ENCODE results near the gene ARIH2. TPM values are rescaled to one million over a fixed set of nuclear protein-coding genes. Genes with fewer than 3 reads are reported as not detected.

The ARIH2 gene
- total RNA-seq, 1 donor from 2014 or later = 82.5 TPM

DNA sequence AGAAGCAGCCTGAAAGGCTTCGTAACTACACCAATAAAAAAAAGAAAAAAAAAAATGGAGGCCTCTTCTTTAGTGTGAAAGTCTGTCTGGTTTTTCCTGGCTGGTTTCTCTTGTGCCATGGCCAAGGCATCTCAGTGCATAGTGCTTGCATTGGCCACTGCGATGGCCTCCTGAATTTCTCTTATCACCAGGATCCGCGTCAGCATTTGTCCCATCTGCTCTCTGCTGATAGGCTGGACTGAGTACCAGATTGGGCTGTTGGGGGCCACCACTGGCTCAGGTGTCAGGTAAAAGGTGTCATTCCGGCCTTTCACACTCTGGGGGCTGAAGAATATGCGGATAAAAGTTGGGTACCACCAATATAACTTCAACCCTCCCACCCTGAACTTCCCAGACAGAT, 111.7 kb downstream of the ARIH2 start:
- TF ChIP-seq, protein P1, sequence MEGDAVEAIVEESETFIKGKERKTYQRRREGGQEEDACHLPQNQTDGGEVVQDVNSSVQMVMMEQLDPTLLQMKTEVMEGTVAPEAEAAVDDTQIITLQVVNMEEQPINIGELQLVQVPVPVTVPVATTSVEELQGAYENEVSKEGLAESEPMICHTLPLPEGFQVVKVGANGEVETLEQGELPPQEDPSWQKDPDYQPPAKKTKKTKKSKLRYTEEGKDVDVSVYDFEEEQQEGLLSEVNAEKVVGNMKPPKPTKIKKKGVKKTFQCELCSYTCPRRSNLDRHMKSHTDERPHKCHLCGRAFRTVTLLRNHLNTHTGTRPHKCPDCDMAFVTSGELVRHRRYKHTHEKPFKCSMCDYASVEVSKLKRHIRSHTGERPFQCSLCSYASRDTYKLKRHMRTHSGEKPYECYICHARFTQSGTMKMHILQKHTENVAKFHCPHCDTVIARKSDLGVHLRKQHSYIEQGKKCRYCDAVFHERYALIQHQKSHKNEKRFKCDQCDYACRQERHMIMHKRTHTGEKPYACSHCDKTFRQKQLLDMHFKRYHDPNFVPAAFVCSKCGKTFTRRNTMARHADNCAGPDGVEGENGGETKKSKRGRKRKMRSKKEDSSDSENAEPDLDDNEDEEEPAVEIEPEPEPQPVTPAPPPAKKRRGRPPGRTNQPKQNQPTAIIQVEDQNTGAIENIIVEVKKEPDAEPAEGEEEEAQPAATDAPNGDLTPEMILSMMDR (IDR thresholded peaks at IDR 0.05) = no peak

DNA sequence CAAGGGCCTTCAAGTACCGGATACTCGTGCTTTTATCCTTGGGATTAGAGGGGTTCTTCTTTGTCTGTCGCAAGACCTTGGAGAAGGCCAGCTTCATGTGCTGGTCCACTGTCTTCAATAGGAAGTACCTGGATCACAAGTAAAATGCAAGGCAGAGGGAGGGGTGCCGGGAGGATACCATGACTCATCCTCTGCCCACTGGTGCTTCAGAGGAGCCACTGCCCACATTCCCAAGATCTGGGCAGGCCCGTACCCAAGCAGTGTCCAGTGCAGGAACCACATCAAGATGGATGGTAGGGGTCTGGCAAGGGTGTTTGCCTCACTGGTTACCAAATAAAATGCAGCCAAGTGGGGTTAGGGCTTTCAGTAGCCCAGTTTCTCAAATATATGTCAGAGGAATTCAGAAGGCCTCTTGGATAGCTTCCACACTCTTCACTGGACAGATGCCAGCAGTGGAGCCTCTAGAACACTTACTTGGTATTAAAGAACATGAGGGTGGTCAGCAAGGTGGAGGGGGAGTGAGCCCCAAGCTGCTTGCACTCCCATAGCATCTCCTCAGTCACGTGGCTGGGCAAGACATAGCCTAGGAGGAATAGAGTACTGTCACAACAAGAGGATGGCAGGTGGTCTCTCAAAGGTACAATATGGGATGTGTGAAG, 114.1 kb downstream of the ARIH2 start:
- Mint-ChIP-seq H3K4me3 (ENCODE audit: unreplicated experiment) (no peak overlapping the region), H3K27ac (ENCODE audit: unreplicated experiment) (peak overlapping the region; percentile 18), H3K27me3 (ENCODE audit: unreplicated experiment) (no peaks in the 10 kb centered on the region), H3K9me3 (ENCODE audit: unreplicated experiment) (no peaks in the 10 kb centered on the region), H3K36me3 (ENCODE audit: unreplicated experiment) (peaks cover 23% of the 10 kb centered on the region), H3K4me1 (ENCODE audit: unreplicated experiment) (peaks cover 16% of the 10 kb centered on the region)
- DNase-seq (ENCODE audit: extremely low spot score, unreplicated experiment) = no peak
- TF ChIP-seq, protein P1 (IDR thresholded peaks at IDR 0.05) = no peak

More for the DNA sequence above, 111.7 kb downstream of the ARIH2 start:
- H3K27ac Mint-ChIP-seq (ENCODE audit: unreplicated experiment) = peak overlapping the region; percentile 23
- H3K36me3 Mint-ChIP-seq (ENCODE audit: unreplicated experiment) = peaks cover 22% of the 10 kb centered on the region
- no peaks in the 10 kb centered on the region for H3K27me3 Mint-ChIP-seq (ENCODE audit: unreplicated experiment)
- H3K4me3 Mint-ChIP-seq (ENCODE audit: unreplicated experiment) = no peak overlapping the region
- H3K9me3 Mint-ChIP-seq (ENCODE audit: unreplicated experiment) = no peaks in the 10 kb centered on the region
- H3K4me1 Mint-ChIP-seq (ENCODE audit: unreplicated experiment) = peaks cover 20% of the 10 kb centered on the region
- DNase-seq (ENCODE audit: extremely low spot score, unreplicated experiment) = no peak

DNA sequence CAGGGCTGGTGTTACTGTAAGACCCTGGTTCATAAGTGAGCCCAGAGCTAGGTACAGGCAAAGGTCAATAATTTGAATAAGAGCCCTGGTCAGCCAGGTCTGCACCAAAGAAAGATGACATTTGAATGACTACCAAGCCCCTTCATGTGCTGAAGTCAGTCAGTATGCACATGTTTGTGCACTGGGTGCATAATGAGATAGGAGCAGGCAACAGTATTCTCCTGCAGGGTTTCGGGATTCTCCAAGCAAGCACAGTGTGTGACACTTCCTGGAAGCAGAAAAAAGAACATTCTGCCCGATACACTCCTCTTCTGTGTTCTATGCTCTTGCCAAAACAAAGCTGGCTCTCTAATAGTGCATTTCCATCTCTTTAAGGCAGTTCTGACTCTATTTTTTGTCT, 116.0 kb downstream of the ARIH2 start:
- H3K36me3 Mint-ChIP-seq (ENCODE audit: unreplicated experiment) = peaks cover 23% of the 10 kb centered on the region
- no peak for DNase-seq (ENCODE audit: extremely low spot score, unreplicated experiment)
- no peaks in the 10 kb centered on the region for H3K9me3 Mint-ChIP-seq (ENCODE audit: unreplicated experiment)
- TF ChIP-seq, protein P1 (IDR thresholded peaks at IDR 0.05) = no peak
- peaks cover 4% of the 10 kb centered on the region for H3K4me1 Mint-ChIP-seq (ENCODE audit: unreplicated experiment)
- no peak overlapping the region for H3K4me3 Mint-ChIP-seq (ENCODE audit: unreplicated experiment)
- no peak overlapping the region for H3K27ac Mint-ChIP-seq (ENCODE audit: unreplicated experiment)
- H3K27me3 Mint-ChIP-seq (ENCODE audit: unreplicated experiment) = no peaks in the 10 kb centered on the region

DNA sequence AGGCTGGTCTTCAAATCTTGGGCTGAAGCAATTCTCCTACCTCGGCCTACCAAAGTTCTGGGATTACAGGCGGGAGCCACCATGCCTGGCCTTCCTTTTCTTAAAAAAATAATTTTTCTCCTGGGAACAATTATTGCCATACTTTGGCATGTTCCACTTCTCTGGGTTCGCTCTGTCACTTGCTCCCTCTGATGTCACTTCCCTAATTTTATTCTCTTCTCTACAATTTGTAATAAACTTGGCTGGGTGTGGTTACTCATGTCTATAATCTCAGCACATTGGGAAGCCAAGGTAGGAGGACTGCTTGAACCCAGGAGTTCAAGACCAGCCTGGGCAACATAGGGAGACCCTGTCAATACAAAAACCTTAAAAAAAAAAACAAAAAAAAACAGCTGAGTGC, 116.6 kb downstream of the ARIH2 start:
- H3K27me3 Mint-ChIP-seq (ENCODE audit: unreplicated experiment) = no peaks in the 10 kb centered on the region
- TF ChIP-seq, protein P1 (IDR thresholded peaks at IDR 0.05) = no peak
- peak overlapping the region; percentile 38 for H3K27ac Mint-ChIP-seq (ENCODE audit: unreplicated experiment)
- H3K9me3 Mint-ChIP-seq (ENCODE audit: unreplicated experiment) = no peaks in the 10 kb centered on the region
- H3K4me1 Mint-ChIP-seq (ENCODE audit: unreplicated experiment) = no peaks in the 10 kb centered on the region
- no peak overlapping the region for H3K4me3 Mint-ChIP-seq (ENCODE audit: unreplicated experiment)
- peaks cover 23% of the 10 kb centered on the region for H3K36me3 Mint-ChIP-seq (ENCODE audit: unreplicated experiment)
- no peak for DNase-seq (ENCODE audit: extremely low spot score, unreplicated experiment)

Small RNA genes within 50 kb of the gene (microRNA-seq; reads per million reads assigned to microRNA genes)
- gene MIR191 (ENCODE audit: unreplicated experiment) (2,971 reads per million, percentile 85 among the genes with 10 or more reads in this experiment), gene MIR425 (ENCODE audit: unreplicated experiment) (7,103 reads per million, percentile 93 among the genes with 10 or more reads in this experiment)

Other genes starting within 250 kb of the ARIH2 start
- 26.3 and 27.2 TPM in 2 replicates for gene NCKIPSD, start 232.9 kb upstream of the ARIH2 start, total RNA-seq
- gene IP6K2, start 201.6 kb upstream of the ARIH2 start, total RNA-seq = 101 and 104 TPM in 2 replicates
- gene PRKAR2A, start 71.0 kb upstream of the ARIH2 start, total RNA-seq = 61.6 and 61.8 TPM in 2 replicates
- gene SLC25A20, start 20.0 kb upstream of the ARIH2 start, total RNA-seq = 12.4 and 13.3 TPM in 2 replicates
- gene P4HTM, start 71.4 kb downstream of the ARIH2 start, total RNA-seq = 31.3 and 35.6 TPM in 2 replicates
- 211 and 236 TPM in 2 replicates for gene WDR6, start 88.5 kb downstream of the ARIH2 start, total RNA-seq
- gene DALRD3, start 99.7 kb downstream of the ARIH2 start, total RNA-seq = 22.8 and 25.3 TPM in 2 replicates
- gene NDUFAF3, start 103.3 kb downstream of the ARIH2 start, total RNA-seq = 69.1 and 69.4 TPM in 2 replicates
- 202 and 203 TPM in 2 replicates for gene IMPDH2, start 110.6 kb downstream of the ARIH2 start, total RNA-seq
- gene QRICH1, start 175.2 kb downstream of the ARIH2 start, total RNA-seq = 92.9 and 104 TPM in 2 replicates
- gene QARS1, start 185.9 kb downstream of the ARIH2 start, total RNA-seq = 252 and 266 TPM in 2 replicates
- gene USP19, start 202.0 kb downstream of the ARIH2 start, total RNA-seq = 75.7 and 75.9 TPM in 2 replicates
- 721 and 811 TPM in 2 replicates for gene LAMB2, start 214.2 kb downstream of the ARIH2 start, total RNA-seq
- 23.7 and 24.9 TPM in 2 replicates for gene CCDC71, start 247.5 kb downstream of the ARIH2 start, total RNA-seq

All from osteocyte (in vitro differentiated cells).